Body of pancreas (tissue), 4 donors: ENCODE results near the gene GRM6.

ENCODE experiments used
- POLR2A ChIP-seq, 3 donors: fragments of 450-650 bp; IDR thresholded peaks; one replicate each; pipeline ENCODE4 v1.6.1; 2016; ENCODE audit warnings: antibody characterized with exemption in 3 of 3, mild to moderate bottlenecking in 2 of 3
- TF ChIP-seq, protein P1 (sequence below), 7 experiments: fragments of 450-650 bp in 4 of 7; fragments of 200-600 bp in 3 of 7; sonication (generic) in 3 of 7; IDR thresholded peaks; one replicate each; pipeline ENCODE4 v1.5.1; 2016 to 2019; ENCODE audit warnings: antibody characterized with exemption in 7 of 7

- no peak for TF ChIP-seq POLR2A (IDR thresholded peaks at IDR 0.05)
- TF ChIP-seq, protein P1, sequence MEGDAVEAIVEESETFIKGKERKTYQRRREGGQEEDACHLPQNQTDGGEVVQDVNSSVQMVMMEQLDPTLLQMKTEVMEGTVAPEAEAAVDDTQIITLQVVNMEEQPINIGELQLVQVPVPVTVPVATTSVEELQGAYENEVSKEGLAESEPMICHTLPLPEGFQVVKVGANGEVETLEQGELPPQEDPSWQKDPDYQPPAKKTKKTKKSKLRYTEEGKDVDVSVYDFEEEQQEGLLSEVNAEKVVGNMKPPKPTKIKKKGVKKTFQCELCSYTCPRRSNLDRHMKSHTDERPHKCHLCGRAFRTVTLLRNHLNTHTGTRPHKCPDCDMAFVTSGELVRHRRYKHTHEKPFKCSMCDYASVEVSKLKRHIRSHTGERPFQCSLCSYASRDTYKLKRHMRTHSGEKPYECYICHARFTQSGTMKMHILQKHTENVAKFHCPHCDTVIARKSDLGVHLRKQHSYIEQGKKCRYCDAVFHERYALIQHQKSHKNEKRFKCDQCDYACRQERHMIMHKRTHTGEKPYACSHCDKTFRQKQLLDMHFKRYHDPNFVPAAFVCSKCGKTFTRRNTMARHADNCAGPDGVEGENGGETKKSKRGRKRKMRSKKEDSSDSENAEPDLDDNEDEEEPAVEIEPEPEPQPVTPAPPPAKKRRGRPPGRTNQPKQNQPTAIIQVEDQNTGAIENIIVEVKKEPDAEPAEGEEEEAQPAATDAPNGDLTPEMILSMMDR (IDR thresholded peaks at IDR 0.05): no peak
Measured at GRCh38 chr5:178991190-178992145, 3.7 kb downstream of the GRM6 start.
